NB4 (cell line): ENCODE data around the gene CLK3.

Experiments
- DNase-seq: peaks from one replicate; pipeline ENCODE4 v3.0.0; 2010; ENCODE audit warnings: low read depth
- H3K4me3 ChIP-seq: one replicate; pipeline ENCODE4 v1.5.1; 2011; ENCODE audit warnings: mild to moderate bottlenecking, low read depth, low read length, moderate library complexity
- CTCF ChIP-seq: IDR thresholded peaks from one replicate; pipeline ENCODE4 v1.5.1; 2012; ENCODE audit warnings: low read depth, low read length
- MAX ChIP-seq: IDR thresholded peaks from 2 replicates; pipeline ENCODE4 v1.6.1; 2011; ENCODE audit warnings: low read depth, low read length
- MYC ChIP-seq: IDR thresholded peaks from 2 replicates; pipeline ENCODE4 v1.6.1; 2011; ENCODE audit warnings: low read depth, low read length
- POLR2A ChIP-seq: IDR thresholded peaks from 2 replicates; pipeline ENCODE4 v1.6.1; 2011; ENCODE audit warnings: mild to moderate bottlenecking; ENCODE audit not compliant: insufficient read length; ENCODE audit errors: extremely low read depth

CLK3 gene

GRCh38 chr15:74648051-74648842, 32.6 kb downstream of the CLK3 start:
- TF ChIP-seq MAX = no peak
- no peak for TF ChIP-seq MYC
- no peak for TF ChIP-seq POLR2A
- no peak for TF ChIP-seq CTCF
- no peak overlapping the region for H3K4me3 ChIP-seq
- no peak for DNase-seq

GRCh38 chr15:74651242-74651741, 35.7 kb downstream of the CLK3 start:
- no peak for TF ChIP-seq POLR2A
- TF ChIP-seq CTCF = no peak
- no peak for TF ChIP-seq MAX
- TF ChIP-seq MYC = no peak
- no peak overlapping the region for H3K4me3 ChIP-seq
- no peak for DNase-seq

GRCh38 chr15:74653426-74654102, 37.9 kb downstream of the CLK3 start:
- TF ChIP-seq MYC (no peak), CTCF (no peak), MAX (no peak), POLR2A (no peak)
- no peak overlapping the region for H3K4me3 ChIP-seq
- DNase-seq = no peak

- no peak for TF ChIP-seq MAX
- no peak for TF ChIP-seq CTCF
- TF ChIP-seq MYC = no peak
- no peak overlapping the region for H3K4me3 ChIP-seq
- peak; percentile 30 for DNase-seq
Observed at GRCh38 chr15:74655424-74655823, 39.8 kb downstream of the CLK3 start.

GRCh38 chr15:74656935-74657535, 41.4 kb downstream of the CLK3 start:
- DNase-seq = no peak
- H3K4me3 ChIP-seq = no peak overlapping the region
- TF ChIP-seq MYC (no peak), CTCF (no peak), POLR2A (no peak), MAX (no peak)
